ENCODE results near the gene ZNF644. TPM values are rescaled to one million over a fixed set of nuclear protein-coding genes. Genes with fewer than 3 reads are reported as not detected.

ZNF644 gene
- total RNA-seq, 1 donor from 2014 or later = 51.9 TPM

DNA sequence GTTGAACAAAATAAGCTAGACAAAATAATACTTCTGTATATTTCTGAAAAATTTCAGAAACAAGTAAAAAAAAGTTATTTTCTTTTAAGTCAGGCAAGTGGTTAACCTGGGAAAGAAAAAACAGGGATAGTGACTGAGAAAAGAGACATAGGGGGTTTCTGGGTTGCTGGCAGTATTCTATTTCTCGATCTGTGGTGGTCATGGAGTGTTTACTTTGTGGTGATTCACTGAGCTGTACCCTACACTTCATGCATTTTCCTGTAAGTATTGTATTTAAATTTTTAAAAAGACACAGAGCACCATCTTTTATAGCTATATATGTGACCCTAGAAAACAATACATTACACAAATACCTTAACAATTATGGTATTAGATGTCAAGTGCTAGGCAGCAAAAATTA is 58.2 kb downstream of the ZNF644 start:
- ATAC-seq (no peak), DNase-seq (no peak)
- Histone ChIP-seq H3K27ac (no peak overlapping the region), H3K4me1 (peaks cover 4% of the 10 kb centered on the region), H3K4me3 (no peak overlapping the region), H3K36me3 (no peaks in the 10 kb centered on the region), H3K27me3 (no peaks in the 10 kb centered on the region), H3K9me3 (no peaks in the 10 kb centered on the region)
- intact Hi-C loops (cut with DNase I) = no loop called here
- TF ChIP-seq, protein P1, sequence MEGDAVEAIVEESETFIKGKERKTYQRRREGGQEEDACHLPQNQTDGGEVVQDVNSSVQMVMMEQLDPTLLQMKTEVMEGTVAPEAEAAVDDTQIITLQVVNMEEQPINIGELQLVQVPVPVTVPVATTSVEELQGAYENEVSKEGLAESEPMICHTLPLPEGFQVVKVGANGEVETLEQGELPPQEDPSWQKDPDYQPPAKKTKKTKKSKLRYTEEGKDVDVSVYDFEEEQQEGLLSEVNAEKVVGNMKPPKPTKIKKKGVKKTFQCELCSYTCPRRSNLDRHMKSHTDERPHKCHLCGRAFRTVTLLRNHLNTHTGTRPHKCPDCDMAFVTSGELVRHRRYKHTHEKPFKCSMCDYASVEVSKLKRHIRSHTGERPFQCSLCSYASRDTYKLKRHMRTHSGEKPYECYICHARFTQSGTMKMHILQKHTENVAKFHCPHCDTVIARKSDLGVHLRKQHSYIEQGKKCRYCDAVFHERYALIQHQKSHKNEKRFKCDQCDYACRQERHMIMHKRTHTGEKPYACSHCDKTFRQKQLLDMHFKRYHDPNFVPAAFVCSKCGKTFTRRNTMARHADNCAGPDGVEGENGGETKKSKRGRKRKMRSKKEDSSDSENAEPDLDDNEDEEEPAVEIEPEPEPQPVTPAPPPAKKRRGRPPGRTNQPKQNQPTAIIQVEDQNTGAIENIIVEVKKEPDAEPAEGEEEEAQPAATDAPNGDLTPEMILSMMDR (IDR thresholded peaks at IDR 0.05) = no peak

DNA sequence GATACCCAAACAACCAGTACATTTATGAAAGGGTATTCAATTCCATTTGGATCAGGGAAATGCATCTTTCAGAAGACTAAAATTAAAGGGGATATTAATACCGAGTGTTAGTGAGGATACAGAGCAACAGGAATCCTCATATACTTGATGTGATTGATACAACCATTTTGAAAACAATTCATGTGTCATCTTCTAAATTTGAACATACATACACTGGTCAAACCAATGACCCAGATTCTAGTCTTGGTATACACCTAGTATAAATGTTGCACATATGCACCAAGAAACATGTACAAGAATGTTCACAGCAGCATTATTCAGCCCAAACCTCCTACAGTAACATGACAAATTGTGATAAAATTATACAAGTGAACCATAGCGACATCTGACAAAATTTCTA is 58.6 kb downstream of the ZNF644 start:
- H3K27me3 ChIP-seq = no peaks in the 10 kb centered on the region
- no peaks in the 10 kb centered on the region for H3K9me3 ChIP-seq
- DNase-seq (no peak), ATAC-seq (no peak)
- H3K4me1 ChIP-seq = peaks cover 4% of the 10 kb centered on the region
- no peaks in the 10 kb centered on the region for H3K36me3 ChIP-seq
- intact Hi-C loops (cut with DNase I) = no loop called here
- TF ChIP-seq, protein P1 (IDR thresholded peaks at IDR 0.05) = no peak
- H3K4me3 ChIP-seq = no peak overlapping the region
- H3K27ac ChIP-seq = no peak overlapping the region

DNA sequence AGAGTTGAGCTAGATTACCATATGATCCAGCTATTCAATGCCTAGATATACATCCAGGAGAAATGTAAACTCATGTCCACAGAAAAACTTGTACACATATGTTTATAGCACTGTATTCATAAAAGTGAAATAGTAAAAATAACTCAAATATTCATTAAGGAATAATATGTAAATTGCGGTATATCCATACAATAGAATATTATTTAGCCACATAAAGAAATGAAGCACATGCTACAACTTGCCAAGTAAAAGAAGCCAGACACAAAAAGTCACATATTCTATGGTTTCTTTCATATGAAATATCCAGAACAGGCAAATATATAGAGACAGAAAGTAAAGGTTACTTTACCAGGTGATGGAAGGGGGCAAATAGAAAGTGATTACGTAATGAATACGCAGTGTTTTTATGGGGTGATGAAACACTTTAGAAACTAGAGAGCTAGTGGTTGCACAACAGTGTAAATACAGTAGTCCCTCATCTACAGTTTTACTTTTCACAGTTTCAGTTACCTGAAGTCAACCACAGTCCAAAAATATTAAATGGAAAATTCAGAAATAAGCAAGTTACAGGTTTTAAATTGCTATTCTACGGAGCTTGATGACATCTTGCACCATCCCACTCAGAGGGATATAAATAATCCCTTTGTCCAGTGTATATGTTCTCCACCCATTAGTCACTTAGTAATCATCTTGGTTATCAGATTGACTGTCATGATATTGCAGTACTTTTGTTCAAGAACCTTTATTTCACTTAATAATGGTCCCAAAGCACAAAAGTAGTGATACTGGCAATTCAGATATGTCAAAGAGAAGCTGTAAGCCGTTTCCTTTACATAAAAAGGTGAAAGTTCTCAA is 62.3 kb downstream of the ZNF644 start:
- intact Hi-C loops (cut with DNase I) = no loop called here
- ATAC-seq (peak; percentile 39), DNase-seq (no peak)
- Histone ChIP-seq H3K27ac (no peak overlapping the region), H3K9me3 (no peaks in the 10 kb centered on the region), H3K4me3 (no peak overlapping the region), H3K36me3 (no peaks in the 10 kb centered on the region), H3K4me1 (peaks cover 4% of the 10 kb centered on the region), H3K27me3 (no peaks in the 10 kb centered on the region)
- TF ChIP-seq, protein P1 (IDR thresholded peaks at IDR 0.05) = no peak

DNA sequence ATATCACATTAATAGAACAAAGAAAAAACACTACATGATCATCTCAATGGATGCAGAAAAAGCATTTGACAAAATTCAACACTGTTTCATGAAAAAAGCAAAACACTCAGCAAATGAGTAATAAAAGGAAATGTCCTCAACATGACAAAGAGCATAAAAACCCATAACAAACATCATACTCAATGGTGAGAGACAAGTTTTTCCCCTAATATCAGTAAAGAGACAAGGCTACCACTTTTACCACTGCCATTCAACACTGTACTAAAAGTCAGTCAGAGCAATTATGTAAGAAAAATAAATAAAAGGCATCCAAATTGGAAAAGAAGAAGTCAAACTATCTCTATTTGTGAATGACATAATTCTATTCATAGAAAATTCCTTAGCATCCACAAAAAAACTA is 64.3 kb downstream of the ZNF644 start:
- H3K36me3 ChIP-seq = no peaks in the 10 kb centered on the region
- H3K4me1 ChIP-seq = peaks cover 4% of the 10 kb centered on the region
- ATAC-seq = no peak
- no peak overlapping the region for H3K27ac ChIP-seq
- H3K9me3 ChIP-seq = no peaks in the 10 kb centered on the region
- TF ChIP-seq, protein P1 (IDR thresholded peaks at IDR 0.05) = no peak
- no peak overlapping the region for H3K4me3 ChIP-seq
- no peaks in the 10 kb centered on the region for H3K27me3 ChIP-seq
- intact Hi-C loops (cut with DNase I) = no loop called here
- no peak for DNase-seq

DNA sequence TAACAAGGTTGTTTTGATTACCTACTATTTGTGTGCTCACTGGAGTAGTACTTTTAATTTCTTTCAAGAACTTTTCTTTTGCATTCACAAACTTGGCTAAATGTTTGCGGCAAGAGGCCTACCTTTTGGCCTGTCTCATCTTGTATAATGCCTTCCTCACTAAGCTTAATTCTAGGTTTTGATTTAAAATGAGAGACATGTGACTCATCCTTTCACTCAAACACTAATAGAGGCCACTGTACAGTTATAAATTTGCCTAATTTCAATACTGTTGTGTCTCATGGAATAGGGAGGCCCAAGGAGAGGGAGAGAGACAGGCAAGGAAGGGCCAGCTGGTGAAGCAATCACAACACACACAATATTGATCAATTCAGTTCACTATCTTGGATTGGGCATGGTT is 66.1 kb downstream of the ZNF644 start:
- H3K27ac ChIP-seq = no peak overlapping the region
- intact Hi-C loops (cut with DNase I) = no loop called here
- TF ChIP-seq, protein P1 (IDR thresholded peaks at IDR 0.05) = no peak
- H3K4me1 ChIP-seq = no peaks in the 10 kb centered on the region
- DNase-seq (no peak), ATAC-seq (no peak)
- H3K4me3 ChIP-seq = no peak overlapping the region
- no peaks in the 10 kb centered on the region for H3K36me3 ChIP-seq
- no peaks in the 10 kb centered on the region for H3K9me3 ChIP-seq
- no peaks in the 10 kb centered on the region for H3K27me3 ChIP-seq
